ENCODE results near the gene PON3. TPM values are rescaled to one million over a fixed set of nuclear protein-coding genes. Genes with fewer than 3 reads are reported as not detected.

PON3 gene
- total and polyA plus RNA-seq, 2 experiments from 2014 or later: 1.4 to 1.6 TPM

DNA sequence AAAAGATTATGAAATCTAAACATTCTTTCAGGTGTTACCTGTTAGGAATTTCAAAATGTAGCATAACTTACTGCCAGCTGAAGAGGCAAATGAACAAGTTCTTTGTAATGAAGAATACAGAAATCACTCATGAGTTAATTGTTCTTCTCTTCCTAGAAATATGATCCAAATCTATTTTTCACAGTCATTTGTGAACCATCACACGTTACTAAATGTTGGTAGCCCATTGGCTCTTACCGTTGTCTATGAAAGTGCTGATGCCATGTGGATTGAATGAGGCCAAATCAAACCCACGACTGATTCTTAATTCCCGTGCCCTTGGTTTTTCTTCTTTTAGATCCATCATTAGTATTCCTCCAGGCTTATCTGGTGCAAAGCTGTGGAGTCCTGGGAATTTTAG, 15.9 kb upstream of the PON3 start (continued):
- TF ChIP-seq, protein P1, sequence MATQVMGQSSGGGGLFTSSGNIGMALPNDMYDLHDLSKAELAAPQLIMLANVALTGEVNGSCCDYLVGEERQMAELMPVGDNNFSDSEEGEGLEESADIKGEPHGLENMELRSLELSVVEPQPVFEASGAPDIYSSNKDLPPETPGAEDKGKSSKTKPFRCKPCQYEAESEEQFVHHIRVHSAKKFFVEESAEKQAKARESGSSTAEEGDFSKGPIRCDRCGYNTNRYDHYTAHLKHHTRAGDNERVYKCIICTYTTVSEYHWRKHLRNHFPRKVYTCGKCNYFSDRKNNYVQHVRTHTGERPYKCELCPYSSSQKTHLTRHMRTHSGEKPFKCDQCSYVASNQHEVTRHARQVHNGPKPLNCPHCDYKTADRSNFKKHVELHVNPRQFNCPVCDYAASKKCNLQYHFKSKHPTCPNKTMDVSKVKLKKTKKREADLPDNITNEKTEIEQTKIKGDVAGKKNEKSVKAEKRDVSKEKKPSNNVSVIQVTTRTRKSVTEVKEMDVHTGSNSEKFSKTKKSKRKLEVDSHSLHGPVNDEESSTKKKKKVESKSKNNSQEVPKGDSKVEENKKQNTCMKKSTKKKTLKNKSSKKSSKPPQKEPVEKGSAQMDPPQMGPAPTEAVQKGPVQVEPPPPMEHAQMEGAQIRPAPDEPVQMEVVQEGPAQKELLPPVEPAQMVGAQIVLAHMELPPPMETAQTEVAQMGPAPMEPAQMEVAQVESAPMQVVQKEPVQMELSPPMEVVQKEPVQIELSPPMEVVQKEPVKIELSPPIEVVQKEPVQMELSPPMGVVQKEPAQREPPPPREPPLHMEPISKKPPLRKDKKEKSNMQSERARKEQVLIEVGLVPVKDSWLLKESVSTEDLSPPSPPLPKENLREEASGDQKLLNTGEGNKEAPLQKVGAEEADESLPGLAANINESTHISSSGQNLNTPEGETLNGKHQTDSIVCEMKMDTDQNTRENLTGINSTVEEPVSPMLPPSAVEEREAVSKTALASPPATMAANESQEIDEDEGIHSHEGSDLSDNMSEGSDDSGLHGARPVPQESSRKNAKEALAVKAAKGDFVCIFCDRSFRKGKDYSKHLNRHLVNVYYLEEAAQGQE (IDR thresholded peaks at IDR 0.05; ENCODE audit: unreplicated experiment): no peak
- TF ChIP-seq, protein P2, sequence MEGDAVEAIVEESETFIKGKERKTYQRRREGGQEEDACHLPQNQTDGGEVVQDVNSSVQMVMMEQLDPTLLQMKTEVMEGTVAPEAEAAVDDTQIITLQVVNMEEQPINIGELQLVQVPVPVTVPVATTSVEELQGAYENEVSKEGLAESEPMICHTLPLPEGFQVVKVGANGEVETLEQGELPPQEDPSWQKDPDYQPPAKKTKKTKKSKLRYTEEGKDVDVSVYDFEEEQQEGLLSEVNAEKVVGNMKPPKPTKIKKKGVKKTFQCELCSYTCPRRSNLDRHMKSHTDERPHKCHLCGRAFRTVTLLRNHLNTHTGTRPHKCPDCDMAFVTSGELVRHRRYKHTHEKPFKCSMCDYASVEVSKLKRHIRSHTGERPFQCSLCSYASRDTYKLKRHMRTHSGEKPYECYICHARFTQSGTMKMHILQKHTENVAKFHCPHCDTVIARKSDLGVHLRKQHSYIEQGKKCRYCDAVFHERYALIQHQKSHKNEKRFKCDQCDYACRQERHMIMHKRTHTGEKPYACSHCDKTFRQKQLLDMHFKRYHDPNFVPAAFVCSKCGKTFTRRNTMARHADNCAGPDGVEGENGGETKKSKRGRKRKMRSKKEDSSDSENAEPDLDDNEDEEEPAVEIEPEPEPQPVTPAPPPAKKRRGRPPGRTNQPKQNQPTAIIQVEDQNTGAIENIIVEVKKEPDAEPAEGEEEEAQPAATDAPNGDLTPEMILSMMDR (conservative IDR thresholded peaks at IDR 0.05; ENCODE audit: low read depth in 2 of 2): no peak
- TF ChIP-seq EZH2phosphoT487 (IDR thresholded peaks at IDR 0.05; ENCODE audit: unreplicated experiment): no peak

DNA sequence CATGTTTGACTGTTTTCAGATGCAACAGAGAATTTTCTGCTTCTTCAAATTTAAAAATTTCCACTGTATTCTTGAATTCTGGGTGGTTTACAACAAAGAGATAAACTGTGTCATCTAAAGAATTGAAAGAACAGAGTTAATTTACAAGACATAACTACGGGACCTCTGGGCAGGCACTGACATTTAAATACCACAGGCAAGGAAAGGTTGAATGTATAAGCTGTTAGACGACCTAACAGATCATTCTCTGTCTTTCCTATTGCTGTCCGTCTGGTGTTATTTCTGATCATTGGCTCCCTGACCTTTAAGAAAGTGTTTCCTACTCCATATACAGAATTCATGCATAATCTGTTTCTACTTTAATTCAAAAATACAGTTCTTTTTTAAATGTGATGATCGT, 15.5 kb upstream of the PON3 start:
- no peak overlapping the region for H2AFZ ChIP-seq
- H3K4me3 Mint-ChIP-seq: no peak overlapping the region
- no peaks in the 10 kb centered on the region for H3K27me3 ChIP-seq (ENCODE audit: insufficient read depth)
- no peak overlapping the region for H3K27ac Mint-ChIP-seq
- no peaks in the 10 kb centered on the region for H4K20me1 ChIP-seq (replicated peaks; ENCODE audit: insufficient read depth)
- 0 out of 2 replicates have a peak, but pooled peaks cover 4% of the 10 kb centered on the region for H3K36me3 ChIP-seq (ENCODE audit: insufficient read depth)
- H3K79me2 ChIP-seq (replicated peaks; ENCODE audit: insufficient read depth): no peaks in the 10 kb centered on the region
- no peaks in the 10 kb centered on the region for H3K9me2 ChIP-seq (ENCODE audit: insufficient read depth)
- H3K4me1 Mint-ChIP-seq: no peaks in the 10 kb centered on the region; the same call in 2 of the 3 replicates
- no peak overlapping the region for H3K4me3 ChIP-seq
- no peak overlapping the region for H3K27ac ChIP-seq (ENCODE audit: low read depth)
- ATAC-seq (no peak), DNase-seq (ENCODE audit: low spot score) (no peak)
- peaks cover 1% of the 10 kb centered on the region for H3K27me3 Mint-ChIP-seq (ENCODE audit: insufficient read depth, low read depth, poor library complexity)
- H3K36me3 Mint-ChIP-seq (ENCODE audit: low read depth): peaks cover 12% of the 10 kb centered on the region; the same call in 2 of the 3 replicates
- no peaks in the 10 kb centered on the region for H3K4me1 ChIP-seq (ENCODE audit: insufficient read depth)
- H3F3A ChIP-seq (replicated peaks; ENCODE audit: low read depth): no peaks in the 10 kb centered on the region
- no peak overlapping the region for H3K4me2 ChIP-seq
- no peaks in the 10 kb centered on the region for H3K9me3 Mint-ChIP-seq
- TF ChIP-seq EZH2phosphoT487 (IDR thresholded peaks at IDR 0.05; ENCODE audit: unreplicated experiment) (no peak), STAT1 (IDR thresholded peaks at IDR 0.05; ENCODE audit: unreplicated experiment) (no peak), POLR2AphosphoS5 (IDR thresholded peaks at IDR 0.05; ENCODE audit: low read depth) (no peak), EZH2 (IDR thresholded peaks at IDR 0.05; ENCODE audit: low read depth, unreplicated experiment) (no peak), ZNF331 (CRISPR knock-in tag; IDR thresholded peaks at IDR 0.05; ENCODE audit: low read depth) (no peak), CREB1 (CRISPR knock-in tag; IDR thresholded peaks at IDR 0.05; ENCODE audit: low read depth) (no peak)
- TF ChIP-seq, protein P1 (IDR thresholded peaks at IDR 0.05; ENCODE audit: unreplicated experiment): no peak
- TF ChIP-seq, protein P3, sequence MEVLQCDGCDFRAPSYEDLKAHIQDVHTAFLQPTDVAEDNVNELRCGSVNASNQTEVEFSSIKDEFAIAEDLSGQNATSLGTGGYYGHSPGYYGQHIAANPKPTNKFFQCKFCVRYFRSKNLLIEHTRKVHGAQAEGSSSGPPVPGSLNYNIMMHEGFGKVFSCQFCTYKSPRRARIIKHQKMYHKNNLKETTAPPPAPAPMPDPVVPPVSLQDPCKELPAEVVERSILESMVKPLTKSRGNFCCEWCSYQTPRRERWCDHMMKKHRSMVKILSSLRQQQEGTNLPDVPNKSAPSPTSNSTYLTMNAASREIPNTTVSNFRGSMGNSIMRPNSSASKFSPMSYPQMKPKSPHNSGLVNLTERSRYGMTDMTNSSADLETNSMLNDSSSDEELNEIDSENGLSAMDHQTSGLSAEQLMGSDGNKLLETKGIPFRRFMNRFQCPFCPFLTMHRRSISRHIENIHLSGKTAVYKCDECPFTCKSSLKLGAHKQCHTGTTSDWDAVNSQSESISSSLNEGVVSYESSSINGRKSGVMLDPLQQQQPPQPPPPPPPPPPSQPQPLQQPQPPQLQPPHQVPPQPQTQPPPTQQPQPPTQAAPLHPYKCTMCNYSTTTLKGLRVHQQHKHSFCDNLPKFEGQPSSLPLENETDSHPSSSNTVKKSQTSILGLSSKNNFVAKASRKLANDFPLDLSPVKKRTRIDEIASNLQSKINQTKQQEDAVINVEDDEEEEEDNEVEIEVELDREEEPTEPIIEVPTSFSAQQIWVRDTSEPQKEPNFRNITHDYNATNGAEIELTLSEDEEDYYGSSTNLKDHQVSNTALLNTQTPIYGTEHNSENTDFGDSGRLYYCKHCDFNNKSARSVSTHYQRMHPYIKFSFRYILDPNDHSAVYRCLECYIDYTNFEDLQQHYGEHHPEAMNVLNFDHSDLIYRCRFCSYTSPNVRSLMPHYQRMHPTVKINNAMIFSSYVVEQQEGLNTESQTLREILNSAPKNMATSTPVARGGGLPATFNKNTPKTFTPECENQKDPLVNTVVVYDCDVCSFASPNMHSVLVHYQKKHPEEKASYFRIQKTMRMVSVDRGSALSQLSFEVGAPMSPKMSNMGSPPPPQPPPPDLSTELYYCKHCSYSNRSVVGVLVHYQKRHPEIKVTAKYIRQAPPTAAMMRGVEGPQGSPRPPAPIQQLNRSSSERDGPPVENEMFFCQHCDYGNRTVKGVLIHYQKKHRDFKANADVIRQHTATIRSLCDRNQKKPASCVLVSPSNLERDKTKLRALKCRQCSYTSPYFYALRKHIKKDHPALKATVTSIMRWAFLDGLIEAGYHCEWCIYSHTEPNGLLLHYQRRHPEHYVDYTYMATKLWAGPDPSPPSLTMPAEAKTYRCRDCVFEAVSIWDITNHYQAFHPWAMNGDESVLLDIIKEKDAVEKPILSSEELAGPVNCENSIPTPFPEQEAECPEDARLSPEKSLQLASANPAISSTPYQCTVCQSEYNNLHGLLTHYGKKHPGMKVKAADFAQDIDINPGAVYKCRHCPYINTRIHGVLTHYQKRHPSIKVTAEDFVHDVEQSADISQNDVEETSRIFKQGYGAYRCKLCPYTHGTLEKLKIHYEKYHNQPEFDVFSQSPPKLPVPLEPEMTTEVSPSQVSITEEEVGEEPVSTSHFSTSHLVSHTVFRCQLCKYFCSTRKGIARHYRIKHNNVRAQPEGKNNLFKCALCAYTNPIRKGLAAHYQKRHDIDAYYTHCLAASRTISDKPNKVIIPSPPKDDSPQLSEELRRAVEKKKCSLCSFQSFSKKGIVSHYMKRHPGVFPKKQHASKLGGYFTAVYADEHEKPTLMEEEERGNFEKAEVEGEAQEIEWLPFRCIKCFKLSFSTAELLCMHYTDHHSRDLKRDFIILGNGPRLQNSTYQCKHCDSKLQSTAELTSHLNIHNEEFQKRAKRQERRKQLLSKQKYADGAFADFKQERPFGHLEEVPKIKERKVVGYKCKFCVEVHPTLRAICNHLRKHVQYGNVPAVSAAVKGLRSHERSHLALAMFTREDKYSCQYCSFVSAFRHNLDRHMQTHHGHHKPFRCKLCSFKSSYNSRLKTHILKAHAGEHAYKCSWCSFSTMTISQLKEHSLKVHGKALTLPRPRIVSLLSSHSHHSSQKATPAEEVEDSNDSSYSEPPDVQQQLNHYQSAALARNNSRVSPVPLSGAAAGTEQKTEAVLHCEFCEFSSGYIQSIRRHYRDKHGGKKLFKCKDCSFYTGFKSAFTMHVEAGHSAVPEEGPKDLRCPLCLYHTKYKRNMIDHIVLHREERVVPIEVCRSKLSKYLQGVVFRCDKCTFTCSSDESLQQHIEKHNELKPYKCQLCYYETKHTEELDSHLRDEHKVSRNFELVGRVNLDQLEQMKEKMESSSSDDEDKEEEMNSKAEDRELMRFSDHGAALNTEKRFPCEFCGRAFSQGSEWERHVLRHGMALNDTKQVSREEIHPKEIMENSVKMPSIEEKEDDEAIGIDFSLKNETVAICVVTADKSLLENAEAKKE (CRISPR knock-in tag; IDR thresholded peaks at IDR 0.05): no peak
